ENCODE data around the gene FHL2.
"Not testable (repeated sequence)": the region's sequence is repeated elsewhere in the genome, so short reads cannot be mapped to it uniquely, and the experiment has no call there.

The FHL2 gene

GRCh38 chr2:105344704-105345345 lies 54.0 kb downstream of the FHL2 start:
- no peak for DNase-seq (ENCODE audit: low read depth in 2 of 2)

- DNase-seq (ENCODE audit: low read depth in 2 of 2) = no peak
Measured at GRCh38 chr2:105339414-105339813, 59.4 kb downstream of the FHL2 start.

GRCh38 chr2:105338020-105338385 lies 60.8 kb downstream of the FHL2 start:
- no peak for DNase-seq (ENCODE audit: low read depth in 2 of 2)

- peak; percentile 79 to 82 for DNase-seq (ENCODE audit: low read depth in 2 of 2)
Measured at GRCh38 chr2:105337122-105338019, 61.5 kb downstream of the FHL2 start, which contains the start of gene C2orf49. C2orf49 (plus strand) TSS chr2:105337540; CDS start chr2:105337588, 48 bp downstream.

GRCh38 chr2:105336786-105337121 lies 62.1 kb downstream of the FHL2 start:
- no peak for DNase-seq (ENCODE audit: low read depth in 2 of 2)

- DNase-seq (ENCODE audit: low read depth in 2 of 2) = no peak
Measured at GRCh38 chr2:105335469-105335868, 63.4 kb downstream of the FHL2 start.

GRCh38 chr2:105334211-105334610 lies 64.6 kb downstream of the FHL2 start:
- DNase-seq (ENCODE audit: low read depth in 2 of 2) = no peak

- no peak for DNase-seq (ENCODE audit: low read depth in 2 of 2)
Measured at GRCh38 chr2:105330681-105331375, 68.0 kb downstream of the FHL2 start.

GRCh38 chr2:105329561-105330495 lies 69.0 kb downstream of the FHL2 start, which contains the start of gene TGFBRAP1:
TGFBRAP1 (minus strand) TSS chr2:105329735; CDS start chr2:105308301, 21,434 bp downstream.
- DNase-seq (ENCODE audit: low read depth in 2 of 2) = peak; percentile 38 to 48

GRCh38 chr2:105329197-105329554 lies 69.7 kb downstream of the FHL2 start:
- no peak for DNase-seq (ENCODE audit: low read depth in 2 of 2)

GRCh38 chr2:105328281-105329196 lies 70.3 kb downstream of the FHL2 start:
- DNase-seq (ENCODE audit: low read depth in 2 of 2) = no peak

- DNase-seq (ENCODE audit: low read depth in 2 of 2) = no peak
Measured at GRCh38 chr2:105327690-105328089, 71.2 kb downstream of the FHL2 start.

- DNase-seq (ENCODE audit: low read depth in 2 of 2) = not testable (repeated sequence)
Measured at GRCh38 chr2:105327271-105327670, 71.6 kb downstream of the FHL2 start.

- DNase-seq (ENCODE audit: low read depth in 2 of 2) = no peak
Measured at GRCh38 chr2:105325389-105325963, 73.4 kb downstream of the FHL2 start.

GRCh38 chr2:105324732-105325131 lies 74.1 kb downstream of the FHL2 start:
- no peak for DNase-seq (ENCODE audit: low read depth in 2 of 2)

- DNase-seq (ENCODE audit: low read depth in 2 of 2) = no peak
Measured at GRCh38 chr2:105324101-105324500, 74.8 kb downstream of the FHL2 start.

- no peak for DNase-seq (ENCODE audit: low read depth in 2 of 2)
Measured at GRCh38 chr2:105323111-105323510, 75.7 kb downstream of the FHL2 start.

- DNase-seq (ENCODE audit: low read depth in 2 of 2) = no peak
Measured at GRCh38 chr2:105321875-105322646, 76.8 kb downstream of the FHL2 start.

GRCh38 chr2:105320651-105321215 lies 78.1 kb downstream of the FHL2 start:
- DNase-seq (ENCODE audit: low read depth in 2 of 2) = no peak
